HCT116 (cell line): ENCODE data around the gene COA1. TPM values are rescaled to one million over a fixed set of nuclear protein-coding genes. Genes with fewer than 3 reads are reported as not detected.

Experiments
- ATAC-seq: fragments of 200-7000 bp; cut with Tn5 transposase; 2 replicates; pipeline ENCODE4 v1.9.1; 2020; ENCODE audit warnings: mild to moderate bottlenecking, moderate library complexity
- BruUV-seq: library from RNA; stranded (reverse); fragments of 400-500 nt; replicated peaks from 2 replicates; lab custom pipeline; 2021; lab: Mats Ljungman, UMichigan
- CTCF ChIA-PET: fragments of 300-600 bp; sonication (Branson Sonifier 250); formaldehyde crosslinking; loops from one replicate; lab custom pipeline; 2021; ENCODE audit warnings: antibody characterized with exemption; lab: Charles Lee
- POLR2A ChIA-PET: fragments of 300-600, 350-600 bp; sonication (Branson Sonifier 250); formaldehyde crosslinking; loops from one replicate; lab custom pipeline; 2021; ENCODE audit warnings: antibody characterized with exemption; lab: Charles Lee
- RAD21 ChIA-PET, 2 experiments: fragments of 300-600 bp; sonication (Branson Sonifier 250); formaldehyde crosslinking; loops; one replicate each; lab custom pipeline; 2023; ENCODE audit warnings: low total read pairs in 2 of 2; ENCODE audit not compliant: uncharacterized antibody in 2 of 2, unreplicated experiment in 2 of 2, low non-redundant PET in 1 of 2; lab: Charles Lee
- DNase-seq: peaks from one replicate; pipeline ENCODE4 v3.0.0-alpha.2; 2010; ENCODE audit warnings: low read depth, low spot score
- H2AFZ ChIP-seq: fragments of 200-600 bp; shearing (Covaris generic), sonication (generic); 2 replicates; pipeline ENCODE4 v1.6.1; 2017; ENCODE audit warnings: low read depth, mixed run types, mixed read lengths, antibody characterized with exemption, low read length; ENCODE audit not compliant: poor library complexity, severe bottlenecking
- H3K27ac ChIP-seq: 2 replicates; pipeline ENCODE4 v1.5.1; 2012; ENCODE audit warnings: low read depth, low read length
- H3K27me3 ChIP-seq: fragments of 200-600 bp; sonication (generic); 2 replicates; pipeline ENCODE4 v1.6.1; 2016; ENCODE audit warnings: mixed run types, low read length, mixed read lengths; ENCODE audit not compliant: insufficient read depth
- H3K36me3 ChIP-seq, 2 experiments: fragments of 200-500 bp in 1 of 2; fragments of 200-600 bp in 1 of 2; sonication (Bioruptor generic) in 1 of 2; sonication (generic) in 1 of 2; 2 replicates each; pipeline versions ENCODE4 v1.5.1 to v1.6.1; 2014 to 2016; ENCODE audit warnings: low read length in 2 of 2, inconsistent platforms in 1 of 2, mixed read lengths in 1 of 2, mixed run types in 1 of 2; ENCODE audit not compliant: insufficient read depth in 2 of 2, control insufficient read depth in 1 of 2
- H3K4me1 ChIP-seq, 2 experiments: fragments of 200-600 bp in 1 of 2; sonication (generic) in 1 of 2; 2 replicates each; pipeline versions ENCODE4 v1.5.1 to v1.6.1; 2012 to 2017; ENCODE audit warnings: low read length in 2 of 2, inconsistent platforms in 1 of 2, mild to moderate bottlenecking in 1 of 2, mixed read lengths in 1 of 2, mixed run types in 1 of 2, moderate library complexity in 1 of 2; ENCODE audit not compliant: insufficient read depth in 2 of 2, control insufficient read depth in 1 of 2
- H3K4me2 ChIP-seq: fragments of 200-600 bp; sonication (generic); 2 replicates; pipeline ENCODE4 v1.6.1; 2017; ENCODE audit warnings: mixed run types, low read length, mixed read lengths
- H3K4me3 ChIP-seq, 2 experiments: fragments of 200-600 bp in 1 of 2; sonication (generic) in 1 of 2; replicated peaks in 1 of 2; 2 replicates each; pipeline ENCODE4 v1.5.1; 2011 to 2016; ENCODE audit warnings: low read length in 2 of 2, control low read depth in 1 of 2, low read depth in 1 of 2, mild to moderate bottlenecking in 1 of 2, mixed read lengths in 1 of 2, mixed run types in 1 of 2
- H3K79me2 ChIP-seq: fragments of 200-600 bp; sonication (generic); 2 replicates; pipeline ENCODE4 v1.6.1; 2017; ENCODE audit warnings: mild to moderate bottlenecking, mixed run types, low read length, moderate library complexity, mixed read lengths; ENCODE audit not compliant: insufficient read depth
- H3K9ac ChIP-seq: fragments of 200-600 bp; sonication (generic); 2 replicates; pipeline ENCODE4 v1.6.1; 2016; ENCODE audit warnings: low read length, mixed read lengths
- H3K9me2 ChIP-seq: fragments of 200-600 bp; sonication (generic), shearing (Covaris generic); 2 replicates; pipeline ENCODE4 v1.6.1; 2017; ENCODE audit warnings: mixed run types, mild to moderate bottlenecking, moderate library complexity; ENCODE audit not compliant: insufficient read depth
- H3K9me3 ChIP-seq, 2 experiments: fragments of 200-500 bp in 1 of 2; fragments of 200-600 bp in 1 of 2; sonication (Bioruptor generic) in 1 of 2; sonication (generic) in 1 of 2; 2 replicates each; pipeline ENCODE4 v1.6.1; 2014 to 2017; ENCODE audit warnings: low read length in 2 of 2, mixed read lengths in 2 of 2, inconsistent platforms in 1 of 2, low read depth in 1 of 2, mild to moderate bottlenecking in 1 of 2, mixed run types in 1 of 2, moderate library complexity in 1 of 2; ENCODE audit not compliant: control insufficient read depth in 1 of 2, insufficient read depth in 1 of 2
- H4K20me1 ChIP-seq: fragments of 200-600 bp; sonication (generic), shearing (Covaris generic); 2 replicates; pipeline ENCODE4 v1.6.1; 2017; ENCODE audit warnings: mixed run types, mild to moderate bottlenecking, moderate library complexity; ENCODE audit not compliant: insufficient read depth
- ATF3 ChIP-seq: IDR thresholded peaks from 2 replicates; pipeline ENCODE4 v1.6.1; 2012
- CBX3 ChIP-seq: IDR thresholded peaks from 2 replicates; pipeline ENCODE4 v1.6.1; 2012; ENCODE audit warnings: low read depth
- CEBPB ChIP-seq: IDR thresholded peaks from 2 replicates; pipeline ENCODE4 v1.6.1; 2012; ENCODE audit warnings: low read depth
- CTCF ChIP-seq, 3 experiments: fragments of 200-600 bp in 1 of 3; sonication (generic) in 1 of 3; IDR thresholded peaks in 2 of 3; conservative IDR thresholded peaks in 1 of 3; 2 replicates each; pipeline ENCODE4 v1.5.1; 2012 to 2017; ENCODE audit warnings: low read depth in 2 of 3, low read length in 2 of 3, antibody characterized with exemption in 1 of 3, borderline replicate concordance in 1 of 3, control low read depth in 1 of 3, mild to moderate bottlenecking in 1 of 3, mixed read lengths in 1 of 3, mixed run types in 1 of 3, moderate library complexity in 1 of 3; ENCODE audit not compliant: insufficient read depth in 1 of 3
- EGR1 ChIP-seq: IDR thresholded peaks from 2 replicates; pipeline ENCODE4 v1.6.1; 2012; ENCODE audit warnings: low read depth
- ELF1 ChIP-seq: IDR thresholded peaks from 2 replicates; pipeline ENCODE4 v1.6.1; 2012; ENCODE audit warnings: low read depth, borderline replicate concordance
- EZH2 ChIP-seq: fragments of 200-600 bp; sonication (generic); IDR thresholded peaks from 2 replicates; pipeline ENCODE4 v1.6.1; 2017; ENCODE audit warnings: antibody characterized with exemption, mixed run types
- EZH2phosphoT487 ChIP-seq: fragments of 200-600 bp; IDR thresholded peaks from 2 replicates; pipeline ENCODE4 v1.6.1; 2018; ENCODE audit warnings: antibody characterized with exemption, borderline replicate concordance
- FOSL1 ChIP-seq: IDR thresholded peaks from 2 replicates; pipeline ENCODE4 v1.6.1; 2012; ENCODE audit warnings: low read depth
- JUND ChIP-seq: IDR thresholded peaks from 2 replicates; pipeline ENCODE4 v1.6.1; 2012
- POLR2A ChIP-seq: IDR thresholded peaks from 2 replicates; pipeline ENCODE4 v1.7.0; 2011; ENCODE audit warnings: borderline replicate concordance; ENCODE audit not compliant: insufficient read depth, insufficient read length; ENCODE audit errors: extremely low read depth
- POLR2AphosphoS5 ChIP-seq: IDR thresholded peaks from 2 replicates; pipeline ENCODE4 v1.6.1; 2011; ENCODE audit warnings: mild to moderate bottlenecking, low read depth, low read length, moderate library complexity
- RAD21 ChIP-seq: IDR thresholded peaks from 2 replicates; pipeline ENCODE4 v1.6.1; 2012; ENCODE audit warnings: low read depth, mild to moderate bottlenecking
- REST ChIP-seq: IDR thresholded peaks from 2 replicates; pipeline ENCODE4 v1.6.1; 2012; ENCODE audit warnings: low read depth
- SIN3A ChIP-seq: IDR thresholded peaks from 2 replicates; pipeline ENCODE4 v1.6.1; 2012; ENCODE audit warnings: low read depth
- SP1 ChIP-seq: IDR thresholded peaks from 2 replicates; pipeline ENCODE4 v1.6.1; 2012; ENCODE audit warnings: low read depth
- TCF7L2 ChIP-seq: IDR thresholded peaks from 2 replicates; pipeline ENCODE4 v1.7.0; 2011; ENCODE audit warnings: borderline replicate concordance, inconsistent platforms; ENCODE audit not compliant: insufficient read depth, insufficient read length; ENCODE audit errors: extremely low read depth
- YY1 ChIP-seq: IDR thresholded peaks from 2 replicates; pipeline ENCODE4 v1.6.1; 2011; ENCODE audit warnings: low read length, low read depth, moderate library complexity, mild to moderate bottlenecking; ENCODE audit not compliant: insufficient replicate concordance; ENCODE audit errors: extremely low read depth
- ZBTB33 ChIP-seq: IDR thresholded peaks from 2 replicates; pipeline ENCODE4 v1.6.1; 2011; ENCODE audit warnings: mild to moderate bottlenecking, low read length, moderate library complexity; ENCODE audit not compliant: insufficient replicate concordance; ENCODE audit errors: extremely low read depth
- ZNF274 ChIP-seq: fragments of 200-500 bp; sonication (Bioruptor generic); IDR thresholded peaks from 2 replicates; pipeline ENCODE4 v1.6.1; 2014; ENCODE audit warnings: mild to moderate bottlenecking, low read depth, low read length, inconsistent platforms
- intact Hi-C: fragments of 100-400 bp; cut with micrococcal nuclease; formaldehyde crosslinking; loops from 2 replicates; pipeline ENCODE4 v1.10.0; 2022
- total RNA-seq: library from RNA; stranded (reverse); gene quantifications from one replicate; pipeline ENCODE4 v1.2.1, GENCODE V29; 2021; ENCODE audit not compliant: unreplicated experiment

Gene COA1
- total RNA-seq, 1 experiment from 2014 or later = 78.5 TPM

GRCh38 chr7:43700059-43700501 lies 29.2 kb downstream of the COA1 start:
- Histone ChIP-seq H3K9me3 (no peaks in the 10 kb centered on the region), H3K27me3 (no peaks in the 10 kb centered on the region), H4K20me1 (peaks cover 16% of the 10 kb centered on the region; the same call in 1 of the 2 replicates), H3K4me3 (no peak overlapping the region), H3K4me1 (peaks cover 6 to 14% of the 10 kb centered on the region in 2 experiments), H3K4me2 (no peak overlapping the region), H3K79me2 (peaks cover 89% of the 10 kb centered on the region), H3K36me3 (no peaks in the 10 kb centered on the region), H3K9ac (no peak overlapping the region), H3K9me2 (no peaks in the 10 kb centered on the region), H3K27ac (no peak overlapping the region), H2AFZ (no peak overlapping the region)
- peak; percentile 60 for ATAC-seq
- ChIA-PET RAD21 (interaction anchor here (0.7 to 4.3 kb wide), 7 partner anchors 52 to 397 kb away, joined by 3 to 35 read pairs (median 3); partner anchors contain the start of gene STK17A (in 2 of the 2)), POLR2A (interaction anchor here (0.5 to 4.8 kb wide), 2 partner anchors 15 to 118 kb away, joined by 3 to 46 read pairs; partner anchors contain the start of gene STK17A), CTCF (interaction anchor here (0.6 to 4.9 kb wide), 25 partner anchors 10 to 1759 kb away, joined by 3 to 194 read pairs (median 4); partner anchors contain the start of gene STK17A)
- intact Hi-C loops = loop anchor here (1.0 to 5.0 kb wide), 3 partner anchors 118 to 759 kb away; no protein-coding TSS in a partner anchor
- no TSS peak for BruUV-seq
- DNase-seq = peak; percentile 31
- TF ChIP-seq TCF7L2 (no peak), ZBTB33 (no peak), POLR2AphosphoS5 (no peak), SIN3A (no peak), SP1 (no peak), FOSL1 (no peak), EGR1 (no peak), ATF3 (no peak), POLR2A (no peak), ZNF274 (no peak), CBX3 (peak; percentile 31; the same call in 1 of the 2 replicates), EZH2 (no peak), RAD21 (peak; percentile 91), ELF1 (no peak), EZH2phosphoT487 (no peak), JUND (no peak), CEBPB (peak; percentile 24; the same call in 1 of the 2 replicates), REST (no peak), CTCF (IDR thresholded peaks at IDR 0.05 in 2 of 3, conservative IDR thresholded peaks at IDR 0.05 in 1 of 3; ENCODE audit: borderline replicate concordance in 1 of 3, insufficient read depth in 1 of 3, low read depth in 2 of 3, low read length in 2 of 3) (peak; percentile 57 to 95 (median 68)), YY1 (no peak)
